Panc1 (cell line): ENCODE measurements around the gene FASTKD1.

Experiments
- CTCF ChIP-seq: fragments of 450-650 bp; IDR thresholded peaks from 2 replicates; pipeline ENCODE4 v1.5.1; 2017; ENCODE audit warnings: mild to moderate bottlenecking
- POLR2AphosphoS5 ChIP-seq: IDR thresholded peaks from 2 replicates; pipeline ENCODE4 v1.6.1; 2012; ENCODE audit warnings: mild to moderate bottlenecking, low read depth, low read length, moderate library complexity

DNA sequence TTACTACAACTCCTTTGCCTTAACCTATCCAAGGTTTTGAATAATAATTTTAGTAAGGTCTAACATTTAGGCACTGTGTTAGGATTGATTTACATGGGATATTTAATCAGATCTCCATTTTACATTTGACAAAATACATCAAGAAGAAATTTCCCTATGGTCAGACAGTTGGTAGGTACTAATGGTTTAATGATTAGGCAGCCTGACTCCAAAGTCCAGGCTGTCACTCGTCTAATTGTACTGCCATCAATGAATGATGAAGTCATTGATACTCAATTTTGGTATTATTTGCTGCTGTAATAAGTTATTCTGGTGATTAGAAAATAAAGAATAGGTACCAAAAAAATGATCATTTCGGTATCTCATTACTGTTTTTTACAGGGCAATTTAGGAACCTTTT, 80.3 kb downstream of the FASTKD1 start:
- no peak for TF ChIP-seq CTCF
- no peak for TF ChIP-seq POLR2AphosphoS5
